Left ventricle myocardium inferior (tissue), 1 donor: Measurements from ENCODE around the gene RAB2B. TPM values are rescaled to one million over a fixed set of nuclear protein-coding genes. Genes with fewer than 3 reads are reported as not detected.

Source experiments
- DNase-seq: peaks from one replicate; pipeline ENCODE4 v3.0.0-alpha.2; 2020
- H3K27ac ChIP-seq: fragments of 200-600 bp; replicated peaks from 2 replicates; pipeline ENCODE4 v1.8.0; 2021
- H3K27me3 ChIP-seq: fragments of 200-600 bp; 2 replicates; pipeline ENCODE4 v1.8.0; 2021; ENCODE audit warnings: low read depth
- H3K36me3 ChIP-seq: fragments of 200-600 bp; 2 replicates; pipeline ENCODE4 v1.8.0; 2021
- H3K4me1 ChIP-seq: fragments of 200-600 bp; 2 replicates; pipeline ENCODE4 v1.8.0; 2021
- H3K4me3 ChIP-seq: fragments of 200-600 bp; 2 replicates; pipeline ENCODE4 v1.8.0; 2021; ENCODE audit warnings: mild to moderate bottlenecking, moderate library complexity
- H3K9me3 ChIP-seq: fragments of 200-600 bp; replicated peaks from 2 replicates; pipeline ENCODE4 v1.8.0; 2021
- CTCF ChIP-seq: fragments of 200-600 bp; IDR thresholded peaks from 2 replicates; pipeline ENCODE4 v1.8.0; 2021; ENCODE audit warnings: antibody characterized with exemption, mild to moderate bottlenecking, borderline replicate concordance
- intact Hi-C: fragments of 100-400 bp; cut with micrococcal nuclease; formaldehyde crosslinking; loops from one replicate; pipeline ENCODE4 v1.11.0; 2022
- total RNA-seq: library from RNA; stranded (reverse); fragmentation: NEBNext Ultra II Directional; extraction: Animal tissue kit (Norgen Biotek cat#: 25700); gene quantifications from one replicate; pipeline ENCODE4 v1.2.1, GENCODE V29; 2021
- donor health status: DM: no; HTN: yes; CAD: no; lungs with severe emphysema.

The RAB2B gene
- total RNA-seq, 1 donor from 2014 or later: 15.5 TPM

- Histone ChIP-seq H3K4me3 (no peak overlapping the region), H3K4me1 (no peaks in the 10 kb centered on the region), H3K27ac (no peak overlapping the region), H3K9me3 (no peaks in the 10 kb centered on the region), H3K27me3 (no peaks in the 10 kb centered on the region), H3K36me3 (peaks cover 93% of the 10 kb centered on the region)
- no peak for TF ChIP-seq CTCF
- intact Hi-C loops: loop anchor here (10.0 kb wide), 1 partner anchor 49 kb away; no protein-coding TSS in a partner anchor
- no peak for DNase-seq
Observed at GRCh38 chr14:21414137-21414631, 62.6 kb downstream of the RAB2B start.

Other genes starting within 250 kb of the RAB2B start
- gene HNRNPC, start 207.5 kb downstream of the RAB2B start, total RNA-seq: 273 TPM
- gene RPGRIP1, start 196.9 kb downstream of the RAB2B start, total RNA-seq: 0.30 TPM
- gene SUPT16H, start 92.9 kb downstream of the RAB2B start, total RNA-seq: 27.5 TPM
- 27.9 TPM for gene CHD8, start 20.8 kb downstream of the RAB2B start, total RNA-seq
- 84.8 TPM for gene TOX4, start 236 bp upstream of the RAB2B start, total RNA-seq
- 26.6 TPM for gene METTL3, start 34.4 kb upstream of the RAB2B start, total RNA-seq
- 3.4 TPM for gene SALL2, start 49.4 kb upstream of the RAB2B start, total RNA-seq
- gene OR10G3, start 103.1 kb upstream of the RAB2B start, total RNA-seq: not detected
- gene OR10G2, start 158.0 kb upstream of the RAB2B start, total RNA-seq: not detected
- gene OR4E2, start 176.9 kb upstream of the RAB2B start, total RNA-seq: not detected
- gene OR4E1, start 196.9 kb upstream of the RAB2B start, total RNA-seq: not detected